Esophagus muscularis mucosa (tissue), 4 donors: Measurements from ENCODE around the gene LRP5. TPM values are rescaled to one million over a fixed set of nuclear protein-coding genes. Genes with fewer than 3 reads are reported as not detected.
"Not testable (repeated sequence)": the region's sequence is repeated elsewhere in the genome, so short reads cannot be mapped to it uniquely, and the experiment has no call there.

ENCODE experiments used
- DNase-seq: peaks from one replicate; pipeline ENCODE4 v3.0.0-alpha.2; 2017; ENCODE audit errors: extremely low spot score
- H3K27ac ChIP-seq, 4 donors: fragments of 200-600 bp; sonication (generic); replicated peaks in 1 of 4; 1 replicate in 3 of 4; 2 replicates in 1 of 4; pipeline ENCODE4 v1.5.1; 2016 to 2019; ENCODE audit warnings: mild to moderate bottlenecking in 1 of 4
- H3K27me3 ChIP-seq, 4 donors: fragments of 200-600 bp; sonication (generic); one replicate each; pipeline versions ENCODE4 v1.5.1 to v1.6.0; 2016 to 2019
- H3K36me3 ChIP-seq, 4 donors: fragments of 200-600 bp; sonication (generic); one replicate each; pipeline ENCODE4 v1.5.1; 2016 to 2019
- H3K4me1 ChIP-seq, 4 donors: fragments of 200-600 bp; sonication (generic); one replicate each; pipeline ENCODE4 v1.5.1; 2016 to 2019
- H3K4me3 ChIP-seq, 4 donors: fragments of 200-600 bp; sonication (generic); 1 replicate in 2 of 4; 2 replicates in 2 of 4; pipeline ENCODE4 v1.5.1; 2016 to 2019; ENCODE audit warnings: mild to moderate bottlenecking in 4 of 4, moderate library complexity in 1 of 4
- H3K9me3 ChIP-seq, 4 donors: fragments of 200-600 bp; sonication (generic); 1 replicate in 3 of 4; 2 replicates in 1 of 4; pipeline ENCODE4 v1.5.1; 2016 to 2019
- EP300 ChIP-seq: sonication (generic); formaldehyde crosslinking; IDR thresholded peaks from one replicate; pipeline ENCODE4 v1.6.1; 2017; ENCODE audit warnings: antibody characterized with exemption
- POLR2A ChIP-seq: fragments of 450-650 bp; IDR thresholded peaks from one replicate; pipeline ENCODE4 v1.6.1; 2017; ENCODE audit warnings: antibody characterized with exemption, moderate library complexity, mild to moderate bottlenecking, low read depth
- POLR2AphosphoS5 ChIP-seq, 2 donors: sonication (generic); formaldehyde crosslinking; IDR thresholded peaks; one replicate each; pipeline ENCODE4 v1.6.1; 2017; ENCODE audit warnings: antibody characterized with exemption in 2 of 2
- WGBS: methylation state at CpG from one replicate; pipeline ENCODE4 v1.1.5; 2018; 5-methylcytosine and 5-hydroxymethylcytosine counted together
- intact Hi-C: fragments of 100-400 bp; cut with DNase I; formaldehyde crosslinking; loops from one replicate; pipeline ENCODE4 v1.15.1; 2023
- total RNA-seq, 4 donors: library from RNA; depleted of rRNA; stranded (reverse); fragments of >200 nt; gene quantifications; one replicate each; pipeline versions ENCODE4 v1.1.0 to v1.2.1, GENCODE V29; 2016
- TF ChIP-seq, protein P1 (sequence below), 3 experiments: fragments of 200-600 bp in 2 of 3; fragments of 450-650 bp in 1 of 3; sonication (generic) in 2 of 3; IDR thresholded peaks; one replicate each; pipeline ENCODE4 v1.5.1; 2017 to 2019; ENCODE audit warnings: antibody characterized with exemption in 3 of 3, mild to moderate bottlenecking in 2 of 3, moderate library complexity in 1 of 3

Gene LRP5
- total RNA-seq, 4 donors from 2014 or later, result 34.0 to 78.4 (median 56.2) TPM

GRCh38 chr11:68430801-68431200 is 118.4 kb downstream of the LRP5 start:
- intact Hi-C loops, result no loop called here
- peaks cover 0 to 14% (median 0%) of the 10 kb centered on the region in 4 donors for H3K4me1 ChIP-seq
- H3K9me3 ChIP-seq, result peaks cover 0 to 13% (median 11%) of the 10 kb centered on the region in 4 donors
- peaks cover 55 to 100% (median 89%) of the 10 kb centered on the region in 4 donors for H3K36me3 ChIP-seq
- no peak overlapping the region for H3K27ac ChIP-seq
- DNase-seq, result no peak
- 88% methylated on average over 2 of the region's 3 CpGs for WGBS
- no peaks in the 10 kb centered on the region for H3K27me3 ChIP-seq
- TF ChIP-seq, protein P1, sequence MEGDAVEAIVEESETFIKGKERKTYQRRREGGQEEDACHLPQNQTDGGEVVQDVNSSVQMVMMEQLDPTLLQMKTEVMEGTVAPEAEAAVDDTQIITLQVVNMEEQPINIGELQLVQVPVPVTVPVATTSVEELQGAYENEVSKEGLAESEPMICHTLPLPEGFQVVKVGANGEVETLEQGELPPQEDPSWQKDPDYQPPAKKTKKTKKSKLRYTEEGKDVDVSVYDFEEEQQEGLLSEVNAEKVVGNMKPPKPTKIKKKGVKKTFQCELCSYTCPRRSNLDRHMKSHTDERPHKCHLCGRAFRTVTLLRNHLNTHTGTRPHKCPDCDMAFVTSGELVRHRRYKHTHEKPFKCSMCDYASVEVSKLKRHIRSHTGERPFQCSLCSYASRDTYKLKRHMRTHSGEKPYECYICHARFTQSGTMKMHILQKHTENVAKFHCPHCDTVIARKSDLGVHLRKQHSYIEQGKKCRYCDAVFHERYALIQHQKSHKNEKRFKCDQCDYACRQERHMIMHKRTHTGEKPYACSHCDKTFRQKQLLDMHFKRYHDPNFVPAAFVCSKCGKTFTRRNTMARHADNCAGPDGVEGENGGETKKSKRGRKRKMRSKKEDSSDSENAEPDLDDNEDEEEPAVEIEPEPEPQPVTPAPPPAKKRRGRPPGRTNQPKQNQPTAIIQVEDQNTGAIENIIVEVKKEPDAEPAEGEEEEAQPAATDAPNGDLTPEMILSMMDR (IDR thresholded peaks at IDR 0.05), result no peak
- no peak for TF ChIP-seq POLR2A
- no peak for TF ChIP-seq POLR2AphosphoS5 (IDR thresholded peaks at IDR 0.05)
- no peak for TF ChIP-seq EP300
- no peak overlapping the region for H3K4me3 ChIP-seq

- peaks cover 42 to 100% (median 88%) of the 10 kb centered on the region in 4 donors for H3K36me3 ChIP-seq
- intact Hi-C loops, result no loop called here
- H3K4me3 ChIP-seq, result no peak overlapping the region
- peaks cover 4 to 20% (median 8%) of the 10 kb centered on the region in 4 donors for H3K4me1 ChIP-seq
- H3K9me3 ChIP-seq, result peaks cover 0 to 13% (median 11%) of the 10 kb centered on the region in 4 donors
- no peaks in the 10 kb centered on the region for H3K27me3 ChIP-seq
- 88% methylated on average over 19 of the region's 24 CpGs for WGBS
- no peak for DNase-seq
- no peak overlapping the region for H3K27ac ChIP-seq
- TF ChIP-seq POLR2A (no peak), POLR2AphosphoS5 (IDR thresholded peaks at IDR 0.05) (no peak), EP300 (no peak)
- TF ChIP-seq, protein P1 (IDR thresholded peaks at IDR 0.05), result no peak
Measured at GRCh38 chr11:68431984-68432645, 119.7 kb downstream of the LRP5 start.

DNA sequence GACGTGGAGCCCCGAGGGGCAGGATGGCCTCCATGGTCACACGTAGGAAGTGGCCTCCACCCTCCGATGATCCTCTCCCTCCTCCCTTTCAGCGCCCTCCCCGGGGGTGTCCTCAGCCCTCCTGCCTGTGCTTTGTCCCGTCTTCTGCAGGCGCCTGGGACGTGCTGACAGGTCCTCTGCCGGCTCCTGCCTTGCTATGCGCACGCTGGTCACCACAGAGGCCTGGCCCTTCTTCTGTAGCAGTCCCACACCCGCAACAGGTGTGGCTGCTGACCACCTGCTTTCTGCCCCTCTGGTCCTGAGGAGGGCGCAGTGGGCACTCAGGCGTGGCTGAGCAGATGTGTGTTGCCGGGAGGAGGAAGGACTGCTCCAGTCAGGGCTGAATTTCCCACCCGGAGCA is 120.5 kb downstream of the LRP5 start:
- WGBS, result 79% methylated on average over 16 of the region's 17 CpGs
- intact Hi-C loops, result no loop called here
- TF ChIP-seq, protein P1 (IDR thresholded peaks at IDR 0.05), result no peak
- TF ChIP-seq POLR2A (no peak), EP300 (no peak), POLR2AphosphoS5 (IDR thresholded peaks at IDR 0.05) (no peak)

DNA sequence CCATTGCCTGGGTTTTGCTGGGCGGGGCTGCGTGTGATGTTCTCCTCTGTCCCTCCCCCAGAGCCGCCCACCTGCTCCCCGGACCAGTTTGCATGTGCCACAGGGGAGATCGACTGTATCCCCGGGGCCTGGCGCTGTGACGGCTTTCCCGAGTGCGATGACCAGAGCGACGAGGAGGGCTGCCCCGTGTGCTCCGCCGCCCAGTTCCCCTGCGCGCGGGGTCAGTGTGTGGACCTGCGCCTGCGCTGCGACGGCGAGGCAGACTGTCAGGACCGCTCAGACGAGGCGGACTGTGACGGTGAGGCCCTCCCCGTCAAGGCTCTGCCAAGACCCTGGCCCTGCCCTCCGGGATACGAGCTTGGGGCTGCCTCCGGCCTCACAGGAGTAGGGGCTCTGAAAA is 121.2 kb downstream of the LRP5 start:
- Histone ChIP-seq H3K4me3 (no peak overlapping the region), H3K4me1 (peaks cover 13 to 27% (median 18%) of the 10 kb centered on the region in 4 donors), H3K27me3 (no peaks in the 10 kb centered on the region), H3K27ac (no peak overlapping the region), H3K36me3 (peaks cover 40 to 100% (median 87%) of the 10 kb centered on the region in 4 donors), H3K9me3 (peaks cover 0 to 13% (median 11%) of the 10 kb centered on the region in 4 donors)
- TF ChIP-seq, protein P1 (IDR thresholded peaks at IDR 0.05), result no peak
- TF ChIP-seq POLR2A (no peak), POLR2AphosphoS5 (IDR thresholded peaks at IDR 0.05) (no peak), EP300 (no peak)
- 92% methylated on average over 27 of the region's 31 CpGs for WGBS
- intact Hi-C loops, result no loop called here
- DNase-seq, result no peak

More for the DNA sequence above, 120.5 kb downstream of the LRP5 start:
- no peak overlapping the region for H3K27ac ChIP-seq
- H3K36me3 ChIP-seq, result peaks cover 42 to 100% (median 87%) of the 10 kb centered on the region in 4 donors
- peaks cover 12 to 23% (median 15%) of the 10 kb centered on the region in 4 donors for H3K4me1 ChIP-seq
- H3K4me3 ChIP-seq, result no peak overlapping the region
- H3K9me3 ChIP-seq, result peaks cover 0 to 13% (median 11%) of the 10 kb centered on the region in 4 donors
- H3K27me3 ChIP-seq, result no peaks in the 10 kb centered on the region
- no peak for DNase-seq

- Histone ChIP-seq H3K4me1 (peaks cover 14 to 27% (median 18%) of the 10 kb centered on the region in 4 donors), H3K9me3 (peaks cover 0 to 11% (median 9%) of the 10 kb centered on the region in 4 donors), H3K36me3 (peaks cover 42 to 100% (median 88%) of the 10 kb centered on the region in 4 donors)
- H3K27me3 ChIP-seq, intact Hi-C loops, H3K4me3 ChIP-seq, H3K27ac ChIP-seq, DNase-seq: not testable (repeated sequence)
- 97% methylated on average over 5 of the region's 5 CpGs for WGBS
Measured at GRCh38 chr11:68434159-68434558, 121.8 kb downstream of the LRP5 start.
